HG02678 (cell line): Measurements from ENCODE around the gene SHTN1.

Source experiments
- ATAC-seq: cut with Tn5 transposase; IDR thresholded peaks from one replicate; pipeline ENCODE4 v1.9.1; 2021; ENCODE audit warnings: mild to moderate bottlenecking, moderate library complexity; ENCODE audit not compliant: unreplicated experiment

SHTN1 gene

GRCh38 chr10:116836902-116837523 lies 168.0 kb downstream of the SHTN1 start:
- no peak for ATAC-seq

- ATAC-seq: no peak
Measured at GRCh38 chr10:116836083-116836482, 168.9 kb downstream of the SHTN1 start.

GRCh38 chr10:116835658-116836057 lies 169.3 kb downstream of the SHTN1 start:
- ATAC-seq: no peak

DNA sequence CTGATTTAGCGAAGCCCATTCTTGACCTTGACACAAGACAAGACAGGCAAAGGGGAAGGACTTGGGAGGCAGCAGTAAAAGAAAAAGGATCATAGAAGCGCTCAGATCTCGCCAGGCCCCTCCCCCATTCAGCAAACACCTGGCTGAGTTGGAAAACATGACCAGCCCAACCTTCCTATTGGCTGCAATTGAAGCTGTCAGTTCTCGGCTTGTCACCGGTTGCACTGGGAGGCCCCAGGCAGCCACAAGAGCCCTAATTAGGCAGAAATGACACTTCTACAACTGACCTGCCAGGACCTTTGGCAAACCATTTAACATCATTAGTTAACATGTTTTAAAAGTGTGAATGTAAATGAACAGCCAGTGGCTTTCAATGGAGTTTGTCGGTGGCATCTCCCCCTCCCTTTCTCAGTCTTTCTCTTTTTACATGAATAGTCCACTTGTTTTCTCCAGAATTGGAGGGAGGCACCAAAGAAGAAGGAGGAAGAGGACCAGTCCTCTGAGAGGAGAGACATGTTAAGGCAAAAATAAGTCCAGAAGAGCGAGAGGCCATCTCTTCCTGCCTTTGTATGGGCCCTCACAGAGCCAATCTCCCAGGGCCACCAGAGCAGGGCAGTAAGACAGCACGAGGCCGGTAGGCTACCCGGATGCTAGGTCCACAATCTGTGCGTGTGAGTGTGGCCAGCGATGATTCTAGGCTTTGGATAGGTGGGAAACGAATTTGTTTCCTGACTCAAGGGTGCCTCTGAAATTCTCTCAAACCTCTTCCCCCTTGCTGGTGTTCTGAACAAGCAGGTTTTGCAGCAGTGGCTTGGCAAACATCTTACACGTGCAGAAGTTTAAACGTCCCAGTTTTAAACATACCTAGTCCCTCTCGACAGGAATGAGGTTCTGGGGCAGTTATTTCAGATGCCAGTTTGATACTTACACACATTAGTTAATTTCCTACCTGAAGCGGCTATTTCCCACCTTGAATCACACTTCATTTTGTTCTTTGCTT lies 170.7 kb downstream of the SHTN1 start:
- ATAC-seq: no peak

DNA sequence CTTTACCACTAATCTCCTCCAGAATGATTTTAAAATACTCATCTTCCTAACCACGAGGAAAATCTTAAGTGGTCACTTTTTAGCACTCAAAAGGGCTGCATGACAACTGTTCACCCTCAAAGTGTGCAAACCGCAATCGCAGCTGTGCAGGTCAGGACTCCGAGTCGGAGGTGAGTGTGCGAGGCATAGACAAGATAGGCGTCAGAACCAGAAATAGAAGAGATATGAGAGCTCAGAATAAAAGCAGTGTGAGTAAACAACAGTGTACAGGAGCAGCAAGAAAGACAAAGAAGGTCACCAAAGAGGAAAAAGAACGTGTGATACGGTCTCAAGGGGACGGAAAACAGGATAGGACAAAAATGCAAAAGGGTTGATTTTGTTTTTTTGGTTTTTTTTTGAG lies 173.2 kb downstream of the SHTN1 start:
- ATAC-seq: no peak
